ENCODE results near the gene CRTC3. TPM values are rescaled to one million over a fixed set of nuclear protein-coding genes. Genes with fewer than 3 reads are reported as not detected.

Gene CRTC3
- total RNA-seq, 1 experiment from 2014 or later, result 3.9 TPM

DNA sequence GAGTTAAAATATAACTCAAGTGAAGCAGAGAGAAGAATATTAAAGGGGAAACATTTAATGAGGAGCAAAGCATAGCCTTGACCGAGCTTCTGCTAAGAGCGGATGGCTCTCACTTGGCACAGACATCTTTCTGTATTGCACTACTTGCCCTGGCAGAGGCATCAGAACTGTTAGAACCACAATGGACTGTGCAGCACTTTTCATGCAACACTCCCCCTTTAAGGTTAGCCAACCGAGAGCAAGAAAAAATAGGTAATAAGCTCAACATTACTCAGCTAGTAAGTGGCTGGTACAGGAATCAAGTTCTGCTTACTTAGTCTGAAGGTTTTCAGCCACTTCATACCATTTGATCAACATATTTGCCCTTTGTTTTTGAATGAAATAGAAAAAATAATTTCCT is 33.7 kb downstream of the CRTC3 start:
- H3K27ac Mint-ChIP-seq, result no peak overlapping the region
- Histone ChIP-seq H4K91ac (ENCODE audit: insufficient read length, low read depth, low read length) (no peak overlapping the region), H2AFZ (ENCODE audit: low read length) (no peak overlapping the region), H2BK5ac (ENCODE audit: insufficient read length, low read length) (no peak overlapping the region), H3T11ph (ENCODE audit: low read length) (no peak overlapping the region), H4K20me1 (ENCODE audit: control insufficient read depth, insufficient read depth, insufficient read length) (no peaks in the 10 kb centered on the region), H3K4ac (ENCODE audit: low read depth, low read length) (no peak overlapping the region), H3K79me2 (ENCODE audit: insufficient read depth, low read length) (no peaks in the 10 kb centered on the region), H3K27ac (ENCODE audit: insufficient read length, low read depth, low read length) (no peak overlapping the region), H3K23me2 (ENCODE audit: insufficient read length, low read depth, low read length, poor library complexity, severe bottlenecking) (no peaks in the 10 kb centered on the region), H2BK15ac (ENCODE audit: low read depth, low read length) (no peak overlapping the region), H3K27me3 (ENCODE audit: insufficient read depth, low read length) (no peaks in the 10 kb centered on the region), H3K23ac (ENCODE audit: insufficient read length, low read depth, low read length) (no peak overlapping the region), H4K5ac (ENCODE audit: insufficient read length, low read depth, low read length) (no peak overlapping the region), H4K8ac (replicated peaks; ENCODE audit: insufficient read length, low read depth, low read length) (no peak overlapping the region), H3K18ac (ENCODE audit: insufficient read length, low read depth, low read length) (no peak overlapping the region), H2BK20ac (ENCODE audit: low read depth, low read length, poor library complexity, severe bottlenecking) (no peak overlapping the region), H3K9ac (ENCODE audit: extremely low read depth, insufficient read length, low read length) (no peak overlapping the region), H2BK12ac (ENCODE audit: insufficient read length, low read depth, low read length) (no peak overlapping the region), H3K9me3 (ENCODE audit: control insufficient read depth, low read depth, low read length) (no peaks in the 10 kb centered on the region), H3K56ac (ENCODE audit: insufficient read length, low read depth, low read length) (no peak overlapping the region), H2AK5ac (ENCODE audit: insufficient read length, low read length) (no peak overlapping the region), H3K79me1 (ENCODE audit: insufficient read depth, low read depth, low read length, poor library complexity, severe bottlenecking) (no peaks in the 10 kb centered on the region), H3K14ac (ENCODE audit: insufficient read depth, low read length) (no peak overlapping the region), H3K4me1 (ENCODE audit: insufficient read depth, low read length) (no peaks in the 10 kb centered on the region), H2BK120ac (ENCODE audit: low read depth, low read length, poor library complexity, severe bottlenecking) (no peak overlapping the region), H3K4me2 (ENCODE audit: insufficient read depth, insufficient read length, low read length) (no peak overlapping the region)
- TF ChIP-seq, protein P1, sequence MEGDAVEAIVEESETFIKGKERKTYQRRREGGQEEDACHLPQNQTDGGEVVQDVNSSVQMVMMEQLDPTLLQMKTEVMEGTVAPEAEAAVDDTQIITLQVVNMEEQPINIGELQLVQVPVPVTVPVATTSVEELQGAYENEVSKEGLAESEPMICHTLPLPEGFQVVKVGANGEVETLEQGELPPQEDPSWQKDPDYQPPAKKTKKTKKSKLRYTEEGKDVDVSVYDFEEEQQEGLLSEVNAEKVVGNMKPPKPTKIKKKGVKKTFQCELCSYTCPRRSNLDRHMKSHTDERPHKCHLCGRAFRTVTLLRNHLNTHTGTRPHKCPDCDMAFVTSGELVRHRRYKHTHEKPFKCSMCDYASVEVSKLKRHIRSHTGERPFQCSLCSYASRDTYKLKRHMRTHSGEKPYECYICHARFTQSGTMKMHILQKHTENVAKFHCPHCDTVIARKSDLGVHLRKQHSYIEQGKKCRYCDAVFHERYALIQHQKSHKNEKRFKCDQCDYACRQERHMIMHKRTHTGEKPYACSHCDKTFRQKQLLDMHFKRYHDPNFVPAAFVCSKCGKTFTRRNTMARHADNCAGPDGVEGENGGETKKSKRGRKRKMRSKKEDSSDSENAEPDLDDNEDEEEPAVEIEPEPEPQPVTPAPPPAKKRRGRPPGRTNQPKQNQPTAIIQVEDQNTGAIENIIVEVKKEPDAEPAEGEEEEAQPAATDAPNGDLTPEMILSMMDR (conservative IDR thresholded peaks at IDR 0.05), result no peak
- H3K27me3 Mint-ChIP-seq (ENCODE audit: low read depth), result peaks cover 3% of the 10 kb centered on the region; the same call in 1 of the 2 replicates
- peaks cover 16 to 28% of the 10 kb centered on the region in 2 experiments for H3K4me1 Mint-ChIP-seq
- DNase-seq, result no peak
- no peak overlapping the region for H3K4me3 Mint-ChIP-seq
- WGBS (ENCODE audit: extremely low coverage, insufficient read length, low lambda C conversion rate), result no CpG with 5 or more reads among the region's 3 CpGs
- H3K9me3 Mint-ChIP-seq, result no peaks in the 10 kb centered on the region
- H3K36me3 Mint-ChIP-seq (ENCODE audit: insufficient read depth in 1 of 3, low read depth in 3 of 3), result no peaks in the 10 kb centered on the region
